Endothelial cell of umbilical vein (primary cell): ENCODE data around the gene CGNL1. TPM values are rescaled to one million over a fixed set of nuclear protein-coding genes. Genes with fewer than 3 reads are reported as not detected.

ENCODE experiments used
- BruUV-seq: library from RNA; stranded (reverse); fragments of 400-500 nt; replicated peaks from 2 replicates; lab custom pipeline; 2021; lab: Mats Ljungman, UMichigan
- CTCF ChIA-PET: fragments of 300-600, 350-600 bp; sonication (Branson Sonifier 250); formaldehyde crosslinking; loops from one replicate; lab custom pipeline; 2021; ENCODE audit warnings: antibody characterized with exemption, inconsistent platforms; lab: Charles Lee
- POLR2A ChIA-PET: fragments of 300-600, 350-600 bp; sonication (Branson Sonifier 250); formaldehyde crosslinking; loops from one replicate; lab custom pipeline; 2021; ENCODE audit warnings: antibody characterized with exemption, inconsistent platforms; lab: Charles Lee
- DNase-seq: peaks from one replicate; pipeline ENCODE4 v3.0.0-alpha.2; 2011; ENCODE audit warnings: low read depth, low spot score
- FAIRE-seq: peaks from 2 replicates; lab custom pipeline; 2011; peaks lifted over from hg19 to GRCh38; lab: Jason Lieb, UNC
- H2AFZ ChIP-seq: 2 replicates; pipeline ENCODE4 v1.6.0; 2012; ENCODE audit warnings: low read depth, low read length, control low read depth, inconsistent platforms
- H3K27ac ChIP-seq: 2 replicates; pipeline ENCODE4 v1.5.1; 2011; ENCODE audit warnings: low read depth, mild to moderate bottlenecking, control low read depth, low read length, moderate library complexity; ENCODE audit not compliant: insufficient read depth
- H3K27me3 ChIP-seq, 2 experiments: 2 replicates each; pipeline versions ENCODE4 v1.6.0 to v1.6.1; 2011; ENCODE audit warnings: low read length in 2 of 2, mixed read lengths in 1 of 2; ENCODE audit not compliant: control insufficient read depth in 2 of 2, insufficient read depth in 2 of 2
- H3K36me3 ChIP-seq, 2 experiments: 2 replicates in 1 of 2; 3 replicates in 1 of 2; pipeline ENCODE4 v1.5.1; 2011; ENCODE audit warnings: low read length in 2 of 2, mild to moderate bottlenecking in 1 of 2, moderate library complexity in 1 of 2; ENCODE audit not compliant: control insufficient read depth in 2 of 2, insufficient read depth in 2 of 2; ENCODE audit errors: extremely low read depth in 1 of 2
- H3K4me1 ChIP-seq: 3 replicates; pipeline ENCODE4 v1.5.1; 2011; ENCODE audit warnings: mild to moderate bottlenecking, low read length; ENCODE audit not compliant: control insufficient read depth, insufficient read depth; ENCODE audit errors: extremely low read depth
- H3K4me2 ChIP-seq: 2 replicates; pipeline ENCODE4 v1.6.1; 2011; ENCODE audit warnings: low read length, control low read depth, mixed read lengths; ENCODE audit not compliant: insufficient read depth
- H3K4me3 ChIP-seq, 3 experiments: fragments of 200-600 bp in 1 of 3; sonication (generic), shearing (Covaris generic) in 1 of 3; replicated peaks in 1 of 3; 2 replicates each; pipeline ENCODE4 v1.5.1; 2011 to 2016; ENCODE audit warnings: control low read depth in 3 of 3, low read length in 3 of 3, mild to moderate bottlenecking in 2 of 3, inconsistent platforms in 1 of 3, low read depth in 1 of 3, moderate library complexity in 1 of 3; ENCODE audit not compliant: insufficient read depth in 1 of 3
- H3K79me2 ChIP-seq: 2 replicates; pipeline ENCODE4 v1.6.0; 2012; ENCODE audit warnings: low read length, inconsistent platforms; ENCODE audit not compliant: control insufficient read depth, insufficient read depth
- H3K9ac ChIP-seq: replicated peaks from 2 replicates; pipeline ENCODE3; 2011; ENCODE audit warnings: low read length, control low read depth; ENCODE audit not compliant: insufficient read depth; ENCODE audit errors: extremely low read depth
- H3K9me1 ChIP-seq: replicated peaks from 3 replicates; pipeline ENCODE4 v1.6.0; 2011; ENCODE audit warnings: mild to moderate bottlenecking, low read length; ENCODE audit not compliant: control insufficient read depth, insufficient read depth; ENCODE audit errors: extremely low read depth
- H3K9me3 ChIP-seq: replicated peaks from 2 replicates; pipeline ENCODE4 v1.5.1; 2012; ENCODE audit warnings: low read length, inconsistent platforms; ENCODE audit not compliant: control insufficient read depth, insufficient read depth
- H4K20me1 ChIP-seq: replicated peaks from 2 replicates; pipeline ENCODE3; 2011; ENCODE audit warnings: mild to moderate bottlenecking, low read length; ENCODE audit not compliant: control insufficient read depth, insufficient read depth; ENCODE audit errors: extremely low read depth
- EZH2 ChIP-seq: IDR thresholded peaks from 2 replicates; pipeline ENCODE4 v1.6.1; 2012; ENCODE audit warnings: borderline replicate concordance, low read depth, mild to moderate bottlenecking, moderate library complexity, low read length, inconsistent platforms; ENCODE audit not compliant: severe bottlenecking
- FOS ChIP-seq: IDR thresholded peaks from 2 replicates; pipeline ENCODE4 v1.6.1; 2011; ENCODE audit warnings: mild to moderate bottlenecking, low read length, moderate library complexity, borderline replicate concordance; ENCODE audit not compliant: insufficient read depth
- GATA2 ChIP-seq: IDR thresholded peaks from 2 replicates; pipeline ENCODE4 v1.7.0; 2011; ENCODE audit warnings: low read depth, mild to moderate bottlenecking, moderate library complexity, mixed read lengths, low read length; ENCODE audit not compliant: insufficient read length, insufficient read depth
- JUN ChIP-seq: IDR thresholded peaks from 2 replicates; pipeline ENCODE4 v1.6.1; 2011; ENCODE audit warnings: borderline replicate concordance, low read depth; ENCODE audit not compliant: insufficient read length, insufficient read depth
- MYC ChIP-seq: IDR thresholded peaks from one replicate; pipeline ENCODE4 v1.6.1; 2011; ENCODE audit warnings: mild to moderate bottlenecking, low read depth, low read length
- POLR2A ChIP-seq: IDR thresholded peaks from 2 replicates; pipeline ENCODE4 v1.6.1; 2012; ENCODE audit warnings: low read depth, mild to moderate bottlenecking, control low read depth, low read length
- POLR2AphosphoS5 ChIP-seq: IDR thresholded peaks from 2 replicates; pipeline ENCODE4 v1.6.1; 2012; ENCODE audit warnings: low read depth, mild to moderate bottlenecking, control low read depth, low read length, moderate library complexity; ENCODE audit not compliant: insufficient read depth
- dilution Hi-C: fragments of 300-500 bp; cut with MboI; formaldehyde crosslinking; loops from one replicate; pipeline ENCODE4 v1.15.0; 2019; ENCODE audit warnings: low sequenced_read_pairs; ENCODE audit not compliant: extremely low pct_ligation_motif_present
- intact Hi-C: fragments of 100-400 bp; cut with micrococcal nuclease; formaldehyde crosslinking; loops from one replicate; pipeline ENCODE4 v1.10.0; 2022
- polyA plus RNA-seq, 4 experiments: library from polyadenylated mRNA; depleted of rRNA in 3 of 4; stranded (reverse) in 3 of 4; unstranded in 1 of 4; fragments of >200 nt; gene quantifications; 2 replicates each; pipeline versions ENCODE4 v1.2.1 to v1.2.3, GENCODE V29; 2011 to 2012; ENCODE audit warnings: missing spikeins in 1 of 4
- total RNA-seq: library from RNA; stranded (reverse); gene quantifications from 2 replicates; pipeline ENCODE4 v1.2.3, GENCODE V29; 2021
- TF ChIP-seq, protein P1 (sequence below): IDR thresholded peaks from 2 replicates; pipeline ENCODE4 v1.6.1; 2011; ENCODE audit not compliant: insufficient read depth, insufficient read length
- TF ChIP-seq, protein P2 (sequence below), 2 donors: IDR thresholded peaks; 1 replicate in 1 of 2; 2 replicates in 1 of 2; pipeline ENCODE4 v1.5.1; 2011; ENCODE audit warnings: low read length in 2 of 2, mild to moderate bottlenecking in 2 of 2, moderate library complexity in 2 of 2, control low read depth in 1 of 2, inconsistent platforms in 1 of 2, low read depth in 1 of 2; ENCODE audit not compliant: insufficient read depth in 1 of 2; ENCODE audit errors: extremely low read depth in 1 of 2

CGNL1 gene
- total and polyA plus RNA-seq, 2 donors (not counting 3 experiments of a cell fraction or from before 2014, with no cell fraction given): 6.9 to 27.1 TPM

DNA sequence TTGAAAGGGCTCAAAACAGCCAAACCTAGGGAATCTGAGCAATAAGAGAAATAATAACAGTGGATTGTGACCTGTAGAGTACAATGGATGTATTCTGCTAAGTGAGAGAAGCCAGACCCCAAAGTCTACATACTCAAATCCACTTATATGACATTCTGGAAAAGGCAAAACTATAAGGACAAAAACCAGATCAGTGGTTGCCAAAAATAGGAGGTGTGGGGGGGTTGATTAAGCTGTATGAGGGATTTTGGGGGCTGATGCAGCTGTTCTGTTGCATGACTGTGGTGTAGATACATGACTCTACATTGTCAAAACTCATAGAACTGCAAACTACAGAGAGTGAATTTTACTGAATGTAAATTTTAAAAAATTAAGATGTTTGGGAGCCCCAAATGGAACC, 20.1 kb upstream of the CGNL1 start:
- Histone ChIP-seq H4K20me1 (no peaks in the 10 kb centered on the region), H3K4me3 (no peak overlapping the region), H3K9me1 (no peaks in the 10 kb centered on the region), H3K79me2 (no peaks in the 10 kb centered on the region), H3K9ac (no peak overlapping the region), H3K27me3 (no peaks in the 10 kb centered on the region), H3K36me3 (no peaks in the 10 kb centered on the region), H3K4me1 (no peaks in the 10 kb centered on the region), H3K9me3 (no peaks in the 10 kb centered on the region), H3K4me2 (no peak overlapping the region), H2AFZ (no peak overlapping the region), H3K27ac (no peak overlapping the region)
- ChIA-PET CTCF (interaction anchor here (0.7 to 3.5 kb wide), 4 partner anchors 10 to 81 kb away, joined by 3 to 15 read pairs (median 4); no protein-coding TSS in a partner anchor), POLR2A (no interaction called here)
- no peak for TF ChIP-seq MYC
- no peak for TF ChIP-seq EZH2
- TF ChIP-seq POLR2A: no peak
- TF ChIP-seq FOS: no peak
- TF ChIP-seq GATA2: no peak
- no peak for TF ChIP-seq POLR2AphosphoS5
- no peak for TF ChIP-seq JUN
- TF ChIP-seq, protein P1, sequence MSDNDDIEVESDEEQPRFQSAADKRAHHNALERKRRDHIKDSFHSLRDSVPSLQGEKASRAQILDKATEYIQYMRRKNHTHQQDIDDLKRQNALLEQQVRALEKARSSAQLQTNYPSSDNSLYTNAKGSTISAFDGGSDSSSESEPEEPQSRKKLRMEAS: no peak
- TF ChIP-seq, protein P2, sequence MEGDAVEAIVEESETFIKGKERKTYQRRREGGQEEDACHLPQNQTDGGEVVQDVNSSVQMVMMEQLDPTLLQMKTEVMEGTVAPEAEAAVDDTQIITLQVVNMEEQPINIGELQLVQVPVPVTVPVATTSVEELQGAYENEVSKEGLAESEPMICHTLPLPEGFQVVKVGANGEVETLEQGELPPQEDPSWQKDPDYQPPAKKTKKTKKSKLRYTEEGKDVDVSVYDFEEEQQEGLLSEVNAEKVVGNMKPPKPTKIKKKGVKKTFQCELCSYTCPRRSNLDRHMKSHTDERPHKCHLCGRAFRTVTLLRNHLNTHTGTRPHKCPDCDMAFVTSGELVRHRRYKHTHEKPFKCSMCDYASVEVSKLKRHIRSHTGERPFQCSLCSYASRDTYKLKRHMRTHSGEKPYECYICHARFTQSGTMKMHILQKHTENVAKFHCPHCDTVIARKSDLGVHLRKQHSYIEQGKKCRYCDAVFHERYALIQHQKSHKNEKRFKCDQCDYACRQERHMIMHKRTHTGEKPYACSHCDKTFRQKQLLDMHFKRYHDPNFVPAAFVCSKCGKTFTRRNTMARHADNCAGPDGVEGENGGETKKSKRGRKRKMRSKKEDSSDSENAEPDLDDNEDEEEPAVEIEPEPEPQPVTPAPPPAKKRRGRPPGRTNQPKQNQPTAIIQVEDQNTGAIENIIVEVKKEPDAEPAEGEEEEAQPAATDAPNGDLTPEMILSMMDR (IDR thresholded peaks at IDR 0.05; ENCODE audit: extremely low read depth in 1 of 2, insufficient read depth in 1 of 2, low read depth in 1 of 2, low read length in 2 of 2): no peak
- intact Hi-C loops (no loop called here), dilution Hi-C loops (no loop called here)
- FAIRE-seq (no peak), DNase-seq (no peak)
- BruUV-seq: no TSS peak
